Stimulated activated CD8-positive, alpha-beta memory T cell treated with anti-CD3 and anti-CD28 coated beads, Interleukin-2, amount 100 ng/mL, for 48 hours (primary cell): ENCODE results near the gene CDH13.

ENCODE experiments used
- DNase-seq, 2 donors: peaks; one replicate each; pipeline ENCODE4 v3.0.0-alpha.2; 2020; ENCODE audit warnings: low read depth in 2 of 2

CDH13 gene

DNA sequence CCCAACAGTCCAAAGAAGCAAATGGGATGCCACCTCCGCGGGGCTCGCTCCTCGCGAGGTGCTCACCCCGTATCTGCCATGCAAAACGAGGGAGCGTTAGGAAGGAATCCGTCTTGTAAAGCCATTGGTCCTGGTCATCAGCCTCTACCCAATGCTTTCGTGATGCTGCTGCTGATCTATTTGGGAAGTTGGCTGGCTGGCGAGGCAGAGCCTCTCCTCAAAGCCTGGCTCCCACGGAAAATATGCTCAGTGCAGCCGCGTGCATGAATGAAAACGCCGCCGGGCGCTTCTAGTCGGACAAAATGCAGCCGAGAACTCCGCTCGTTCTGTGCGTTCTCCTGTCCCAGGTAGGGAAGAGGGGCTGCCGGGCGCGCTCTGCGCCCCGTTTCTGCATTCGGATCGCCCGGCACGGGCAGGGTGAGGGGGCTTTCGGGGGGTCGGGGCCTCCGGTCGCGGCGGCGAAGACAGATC lies at the start of gene CDH13:
Gene CDH13 (plus strand): TSS at position 179 of the 471 bp plus-strand sequence.
- DNase-seq: no peak

DNA sequence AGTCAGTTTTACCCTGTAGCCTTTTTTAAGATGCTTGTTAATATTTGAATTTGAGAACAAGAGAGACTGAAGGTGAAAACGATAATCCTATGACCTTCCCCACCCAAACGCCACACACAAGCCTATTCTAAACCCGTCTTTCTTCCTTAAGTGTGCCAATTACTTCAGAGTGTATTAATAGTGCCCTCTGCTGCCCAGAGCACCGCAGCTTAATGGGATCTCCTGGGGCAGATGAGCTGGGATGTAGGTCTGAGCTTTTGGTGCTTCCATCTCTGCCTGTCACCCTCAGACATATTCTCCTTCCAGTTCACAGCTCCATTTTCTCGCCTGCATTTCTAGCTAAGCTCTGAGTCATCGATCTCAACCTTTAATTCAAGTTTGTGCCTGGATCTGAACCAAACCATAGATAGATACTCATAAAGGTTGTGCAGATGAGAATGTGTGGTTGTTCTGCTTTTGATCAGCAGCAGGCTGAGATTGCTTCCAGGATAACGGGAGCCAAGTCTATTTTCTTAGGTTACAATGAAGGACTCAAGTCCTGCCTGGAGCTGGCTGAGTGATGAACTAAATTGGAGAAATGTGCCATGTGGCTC lies 46.4 kb upstream of the CDH13 start:
- no peak for DNase-seq

- DNase-seq: no peak
These were observed 43.8 kb upstream of the CDH13 start for GRCh38 chr16:82582975-82583374.

DNA sequence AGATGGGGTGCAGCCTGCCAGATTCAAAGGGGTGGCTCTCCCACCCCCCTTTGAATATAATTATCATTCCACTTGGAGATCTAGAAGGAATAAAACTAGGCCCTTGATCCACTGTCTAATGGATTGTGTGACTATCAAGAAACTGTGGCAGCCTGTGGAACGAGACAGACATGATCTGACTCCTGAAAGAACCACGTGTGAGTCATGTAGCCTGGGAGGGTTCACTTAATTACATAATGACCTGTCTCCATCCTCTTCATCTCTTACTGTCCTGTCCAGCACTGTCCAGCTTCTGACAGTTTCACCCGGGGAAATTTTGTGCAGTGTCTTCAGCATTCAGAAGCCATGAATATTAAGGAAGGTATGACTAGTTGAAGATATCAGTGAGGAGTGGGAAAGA lies 43.3 kb upstream of the CDH13 start:
- DNase-seq: no peak

GRCh38 chr16:82584553-82585152 lies 42.1 kb upstream of the CDH13 start:
- no peak for DNase-seq

DNA sequence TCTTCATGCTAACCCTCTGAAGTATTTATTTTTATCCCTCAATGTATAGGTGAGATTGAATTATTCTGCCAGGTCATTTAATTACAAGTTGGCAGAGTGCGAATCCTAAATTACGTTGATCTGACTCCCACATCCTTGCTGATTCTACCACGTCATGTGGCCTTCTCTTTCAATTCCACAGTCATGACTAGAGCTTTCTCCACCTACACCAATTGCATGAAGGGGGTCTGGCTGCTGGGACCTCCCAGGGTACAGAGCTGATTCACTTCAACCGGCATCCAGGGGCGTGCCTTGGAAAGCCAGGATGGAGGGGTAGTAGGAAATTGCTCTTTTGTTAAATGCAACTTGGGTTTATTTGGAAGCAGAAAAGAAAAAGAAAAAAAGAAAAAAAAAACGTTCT lies 41.1 kb upstream of the CDH13 start:
- DNase-seq: no peak

GRCh38 chr16:82586130-82586529 lies 40.6 kb upstream of the CDH13 start:
- DNase-seq: no peak

GRCh38 chr16:82587289-82587688 lies 39.5 kb upstream of the CDH13 start:
- no peak for DNase-seq

- DNase-seq: no peak
These were observed 37.4 kb upstream of the CDH13 start for GRCh38 chr16:82589407-82589806.

- DNase-seq: no peak
These were observed 32.7 kb upstream of the CDH13 start for GRCh38 chr16:82594114-82594513.

DNA sequence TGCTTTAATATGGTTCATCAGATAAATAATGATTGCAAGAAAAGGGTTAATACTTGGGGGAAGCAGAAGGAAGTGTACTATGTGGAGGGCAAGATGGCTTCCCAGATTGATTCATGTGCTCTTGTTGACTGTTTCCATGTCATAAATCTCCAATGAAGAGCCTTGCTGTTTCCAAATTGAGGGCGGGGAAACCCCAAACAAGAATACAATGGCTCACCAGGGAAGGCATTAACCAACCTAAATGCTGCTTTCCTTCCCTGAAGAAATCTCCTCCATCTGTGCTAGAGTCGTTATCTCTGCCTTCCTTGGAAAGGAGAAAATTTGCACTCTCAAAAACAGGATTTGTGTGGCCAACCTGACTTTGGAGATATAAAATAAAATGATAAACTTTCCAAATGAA lies 28.0 kb upstream of the CDH13 start:
- no peak for DNase-seq

GRCh38 chr16:82601989-82602640 lies 24.7 kb upstream of the CDH13 start:
- no peak for DNase-seq

GRCh38 chr16:82603784-82604411 lies 22.9 kb upstream of the CDH13 start:
- no peak for DNase-seq

DNA sequence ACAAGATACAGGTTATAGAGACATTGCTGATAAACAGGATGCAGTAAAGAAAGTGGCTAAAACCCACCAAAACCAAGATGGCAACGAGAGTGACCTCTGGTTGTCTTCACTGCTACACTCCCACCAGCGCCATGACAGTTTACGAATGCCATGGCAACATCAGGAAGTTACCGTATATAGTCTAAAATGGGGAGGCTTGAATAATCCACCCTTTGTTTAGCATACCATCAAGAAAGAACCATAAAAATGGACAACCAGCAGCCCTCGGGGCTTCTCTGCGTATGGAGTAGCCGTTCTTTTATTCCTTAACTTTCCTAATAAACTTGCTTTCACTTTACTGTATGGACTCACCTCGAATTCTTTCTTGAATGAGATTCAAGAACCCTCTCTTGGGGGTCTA lies 21.7 kb upstream of the CDH13 start:
- no peak for DNase-seq

DNA sequence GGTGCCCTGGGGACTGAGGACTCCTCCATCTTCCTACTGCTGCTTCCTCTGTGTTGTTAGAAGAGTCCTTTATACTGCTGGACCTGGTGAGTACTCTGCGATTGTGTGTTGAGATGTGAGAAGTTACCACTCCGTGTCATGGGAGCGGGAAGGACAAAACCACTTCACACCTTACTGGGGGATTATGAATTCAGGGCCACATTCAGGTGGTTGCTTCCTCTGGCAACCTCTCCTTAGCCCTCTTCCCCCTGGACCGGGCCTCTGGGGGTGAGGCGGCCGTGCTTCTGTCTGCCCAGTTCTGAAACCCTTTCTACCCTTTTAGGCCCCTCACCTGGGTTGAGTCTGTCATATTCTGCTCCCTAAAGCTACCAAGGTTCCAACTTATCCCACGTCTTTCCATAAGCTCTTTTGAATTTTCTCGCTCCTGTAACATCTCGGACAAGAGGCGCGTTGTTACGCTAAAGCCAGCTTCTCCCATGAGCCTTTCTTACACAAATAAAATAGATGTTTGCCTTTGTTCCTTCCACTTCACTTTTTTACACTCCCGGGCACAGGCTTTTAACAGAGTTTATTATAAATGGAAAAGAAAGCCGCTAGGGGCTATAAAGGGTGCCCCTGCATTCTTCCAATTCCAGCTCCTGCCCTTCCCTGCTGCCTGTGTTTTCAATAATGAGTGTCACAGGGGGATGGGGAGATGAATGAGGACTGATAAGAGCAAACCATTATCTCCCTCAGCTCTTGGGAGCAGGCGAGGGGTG lies 20.7 kb upstream of the CDH13 start:
- DNase-seq: no peak

DNA sequence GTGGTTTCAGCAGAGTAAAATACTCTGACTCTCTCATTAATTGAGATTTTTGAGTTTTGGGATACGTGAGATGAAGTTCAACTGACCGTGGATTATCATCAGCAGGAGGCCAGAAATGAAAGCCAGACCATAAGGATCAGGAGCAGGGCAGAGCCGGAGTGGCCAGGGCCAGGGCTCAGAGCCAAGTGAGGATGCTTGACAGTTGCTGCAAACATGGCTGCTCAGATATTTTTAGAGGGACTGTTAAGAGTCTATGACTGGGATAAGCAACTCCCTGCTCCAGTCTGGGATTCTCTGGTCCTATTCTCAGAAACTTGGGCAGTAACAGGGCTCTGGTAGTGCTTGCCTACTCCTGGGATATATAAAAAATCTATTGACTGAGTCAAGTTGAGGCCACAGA lies 17.6 kb upstream of the CDH13 start:
- no peak for DNase-seq

DNA sequence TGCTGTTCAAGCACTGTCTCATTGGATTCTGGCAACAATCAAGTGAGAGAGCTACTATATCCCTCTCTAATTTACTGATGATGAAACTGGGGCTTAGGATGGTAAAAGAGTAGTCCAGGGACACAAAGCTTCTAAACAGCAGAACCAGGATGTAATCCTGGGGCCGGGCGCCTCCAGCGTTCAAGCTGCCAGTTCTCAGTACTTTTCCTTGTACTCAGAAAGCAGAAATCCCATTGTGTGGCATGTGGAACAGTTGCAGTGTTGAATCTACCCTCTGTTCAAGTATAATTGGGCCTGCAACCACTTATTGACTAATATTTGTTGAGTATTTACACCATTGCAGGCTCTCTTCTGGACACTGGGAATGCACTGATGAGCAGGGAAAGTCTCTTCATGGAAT lies 14.5 kb upstream of the CDH13 start:
- DNase-seq: no peak

GRCh38 chr16:82616356-82616755 lies 10.4 kb upstream of the CDH13 start:
- no peak for DNase-seq

GRCh38 chr16:82621781-82622180 lies 5.0 kb upstream of the CDH13 start:
- no peak for DNase-seq

GRCh38 chr16:82623241-82623640 lies 3.5 kb upstream of the CDH13 start:
- DNase-seq: no peak

GRCh38 chr16:82625066-82625968 lies 1.5 kb upstream of the CDH13 start:
- no peak for DNase-seq
